Measurements from ENCODE around the gene CHCHD3.

DNA sequence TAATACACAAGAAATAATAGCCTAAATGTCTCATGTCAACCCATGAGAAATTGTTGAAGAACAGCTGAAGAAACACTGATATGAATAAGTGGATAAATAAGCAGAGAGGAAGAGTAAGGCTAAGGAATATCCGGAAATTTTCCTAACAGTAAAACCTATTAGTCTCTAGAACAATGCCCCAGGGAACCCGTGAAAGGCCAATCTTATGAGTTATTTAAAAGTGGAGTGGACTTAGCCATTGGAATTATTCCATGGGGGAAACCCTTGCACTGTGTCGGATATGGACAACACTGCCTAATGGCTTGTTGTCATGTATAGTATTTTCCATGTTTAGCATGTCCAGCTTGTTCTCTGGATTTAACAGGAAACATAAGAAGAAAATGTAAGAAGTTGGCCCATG is 288.4 kb downstream of the CHCHD3 start:
- TF ChIP-seq, protein P1, sequence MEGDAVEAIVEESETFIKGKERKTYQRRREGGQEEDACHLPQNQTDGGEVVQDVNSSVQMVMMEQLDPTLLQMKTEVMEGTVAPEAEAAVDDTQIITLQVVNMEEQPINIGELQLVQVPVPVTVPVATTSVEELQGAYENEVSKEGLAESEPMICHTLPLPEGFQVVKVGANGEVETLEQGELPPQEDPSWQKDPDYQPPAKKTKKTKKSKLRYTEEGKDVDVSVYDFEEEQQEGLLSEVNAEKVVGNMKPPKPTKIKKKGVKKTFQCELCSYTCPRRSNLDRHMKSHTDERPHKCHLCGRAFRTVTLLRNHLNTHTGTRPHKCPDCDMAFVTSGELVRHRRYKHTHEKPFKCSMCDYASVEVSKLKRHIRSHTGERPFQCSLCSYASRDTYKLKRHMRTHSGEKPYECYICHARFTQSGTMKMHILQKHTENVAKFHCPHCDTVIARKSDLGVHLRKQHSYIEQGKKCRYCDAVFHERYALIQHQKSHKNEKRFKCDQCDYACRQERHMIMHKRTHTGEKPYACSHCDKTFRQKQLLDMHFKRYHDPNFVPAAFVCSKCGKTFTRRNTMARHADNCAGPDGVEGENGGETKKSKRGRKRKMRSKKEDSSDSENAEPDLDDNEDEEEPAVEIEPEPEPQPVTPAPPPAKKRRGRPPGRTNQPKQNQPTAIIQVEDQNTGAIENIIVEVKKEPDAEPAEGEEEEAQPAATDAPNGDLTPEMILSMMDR (optimal IDR thresholded peaks at IDR 0.05 in 1 of 3, IDR thresholded peaks at IDR 0.05 in 1 of 3, conservative IDR thresholded peaks at IDR 0.05 in 1 of 3; ENCODE audit: extremely low read depth in 1 of 3, insufficient read depth in 2 of 3, low read length in 3 of 3), result no peak
- TF ChIP-seq EZH2 (IDR thresholded peaks at IDR 0.05; ENCODE audit: low read length), result no peak
